DMS114 treated with DMSO at 0.1 percent for 48 hours (cell line): Measurements from ENCODE around the gene ZNF197.
"Not testable (repeated sequence)": the region's sequence is repeated elsewhere in the genome, so short reads cannot be mapped to it uniquely, and the experiment has no call there.

ENCODE experiments used
- DNase-seq: peaks from one replicate; lab custom pipeline; 2025; ENCODE audit not compliant: unreplicated experiment; lab: John Stamatoyannopoulos, UW

Gene ZNF197

GRCh38 chr3:44661189-44661588 is 36.4 kb downstream of the ZNF197 start:
- no peak for DNase-seq

- no peak for DNase-seq
Measured at GRCh38 chr3:44665173-44665572, 40.3 kb downstream of the ZNF197 start.

GRCh38 chr3:44666346-44666745 is 41.5 kb downstream of the ZNF197 start:
- DNase-seq: no peak

GRCh38 chr3:44669760-44670159 is 44.9 kb downstream of the ZNF197 start:
- DNase-seq: no peak

GRCh38 chr3:44673466-44673865 is 48.6 kb downstream of the ZNF197 start:
- DNase-seq: not testable (repeated sequence)

- DNase-seq: no peak
Measured at GRCh38 chr3:44674211-44674610, 49.4 kb downstream of the ZNF197 start.

GRCh38 chr3:44678480-44679116 is 53.8 kb downstream of the ZNF197 start:
- no peak for DNase-seq

- DNase-seq: no peak
Measured at GRCh38 chr3:44680921-44681455, 56.2 kb downstream of the ZNF197 start.

- DNase-seq: no peak
Measured at GRCh38 chr3:44682182-44682896, 57.5 kb downstream of the ZNF197 start.

- DNase-seq: no peak
Measured at GRCh38 chr3:44685128-44685800, 60.4 kb downstream of the ZNF197 start.

- no peak for DNase-seq
Measured at GRCh38 chr3:44687898-44688297, 63.1 kb downstream of the ZNF197 start.
